Tibial nerve (tissue), 4 donors: ENCODE data around the gene RPS6KA5.

Experiments used
- CTCF ChIP-seq, 5 experiments: fragments of 200-600 bp in 3 of 5; fragments of 450-650 bp in 2 of 5; sonication (generic) in 3 of 5; IDR thresholded peaks; one replicate each; pipeline ENCODE4 v1.5.1; 2016 to 2019; ENCODE audit warnings: antibody characterized with exemption in 5 of 5, mild to moderate bottlenecking in 3 of 5, moderate library complexity in 2 of 5
- EP300 ChIP-seq, 2 donors: sonication (generic); formaldehyde crosslinking; IDR thresholded peaks; one replicate each; pipeline ENCODE4 v1.6.1; 2017; ENCODE audit warnings: antibody characterized with exemption in 2 of 2, mild to moderate bottlenecking in 1 of 2
- POLR2A ChIP-seq, 2 donors: fragments of 450-650 bp; IDR thresholded peaks; one replicate each; pipeline ENCODE4 v1.6.1; 2017; ENCODE audit warnings: antibody characterized with exemption in 2 of 2, mild to moderate bottlenecking in 2 of 2, moderate library complexity in 2 of 2

GRCh38 chr14:91068642-91069041, 8.2 kb upstream of the RPS6KA5 start:
- TF ChIP-seq CTCF (IDR thresholded peaks at IDR 0.05) (no peak), EP300 (IDR thresholded peaks at IDR 0.05) (no peak), POLR2A (IDR thresholded peaks at IDR 0.05) (no peak)
